Measurements from ENCODE around the gene SBF2.

DNA sequence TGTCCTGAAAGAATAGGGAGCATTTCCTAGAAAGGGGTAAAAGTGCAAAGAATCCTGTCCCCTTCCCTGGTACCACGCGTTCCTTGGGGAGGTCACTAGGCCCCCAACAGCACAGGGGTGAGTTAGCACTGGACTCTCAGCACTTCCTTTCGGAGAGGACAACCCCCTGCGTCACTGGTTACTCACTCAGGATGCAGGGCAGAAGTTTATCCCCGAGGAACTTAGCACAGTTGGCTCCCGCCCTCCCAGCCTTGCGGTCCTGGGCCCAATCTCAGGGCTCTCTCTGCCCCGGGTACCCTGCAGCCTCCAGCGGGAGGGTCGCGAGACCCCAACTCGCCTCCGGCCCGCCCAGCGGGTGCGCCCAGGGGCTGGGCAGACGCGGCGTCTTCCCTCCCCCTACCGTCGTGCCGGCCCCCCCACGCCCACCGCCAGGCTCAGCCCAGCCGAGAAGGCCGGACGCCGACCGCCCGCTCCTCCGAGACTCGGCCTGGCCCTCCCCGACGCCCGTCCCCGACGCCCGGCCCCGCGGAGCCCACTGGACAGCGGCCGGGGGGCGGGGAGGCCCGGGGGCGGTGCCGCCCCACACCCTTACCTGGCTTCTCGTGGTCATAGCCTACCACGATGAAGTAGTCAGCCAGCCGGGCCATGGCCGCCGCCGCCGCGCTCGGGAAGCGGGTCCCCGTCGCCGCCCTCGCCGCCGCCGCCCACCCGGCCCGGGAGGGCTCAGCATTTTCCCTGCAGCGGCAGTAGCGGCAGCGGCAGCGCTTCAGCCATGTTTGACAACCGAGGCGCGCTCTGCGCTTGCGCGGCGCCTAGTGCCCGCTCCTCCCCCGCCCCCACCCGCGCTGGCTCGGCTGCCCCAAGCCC is at the start of gene SBF2:
- TF ChIP-seq TAF1 (IDR thresholded peaks at IDR 0.05; ENCODE audit: low read depth, low read length) (no peak), POLR2A (IDR thresholded peaks at IDR 0.05; ENCODE audit: low read depth, low read length) (no peak), POLR2AphosphoS5 (IDR thresholded peaks at IDR 0.05; ENCODE audit: low read depth, low read length) (no peak), SPI1 (IDR thresholded peaks at IDR 0.05; ENCODE audit: low read depth, low read length) (peak; percentile 13; the same call in 1 of the 2 replicates), POU2F2 (IDR thresholded peaks at IDR 0.05; ENCODE audit: low read depth, low read length) (no peak)
